Lower leg skin (tissue), 4 donors: Measurements from ENCODE around the gene PPP2R5C. TPM values are rescaled to one million over a fixed set of nuclear protein-coding genes. Genes with fewer than 3 reads are reported as not detected.

ENCODE experiments used
- DNase-seq, 2 donors: peaks; one replicate each; pipeline ENCODE4 v3.0.0-alpha.2; 2019; ENCODE audit warnings: low spot score in 2 of 2
- H3K4me3 ChIP-seq: fragments of 200-600 bp; sonication (generic); 2 replicates; pipeline ENCODE4 v1.5.1; 2017; ENCODE audit warnings: mild to moderate bottlenecking, low read depth; ENCODE audit not compliant: poor library complexity, severe bottlenecking
- POLR2A ChIP-seq, 2 donors: fragments of 450-650 bp; IDR thresholded peaks; one replicate each; pipeline ENCODE4 v1.6.1; 2016 to 2017; ENCODE audit warnings: antibody characterized with exemption in 2 of 2, mild to moderate bottlenecking in 1 of 2, moderate library complexity in 1 of 2
- WGBS, 2 donors: methylation state at CpG; one replicate each; pipeline ENCODE4 v1.1.5; 2018; 5-methylcytosine and 5-hydroxymethylcytosine counted together
- intact Hi-C: fragments of 100-400 bp; cut with DNase I; formaldehyde crosslinking; loops from one replicate; pipeline ENCODE4 v1.15.0; 2023; ENCODE audit warnings: low total_unique reads
- total RNA-seq, 4 donors: library from RNA; depleted of rRNA; stranded (reverse); fragments of >200 nt; gene quantifications; one replicate each; pipeline ENCODE4 v1.1.0, GENCODE V29; 2016
- TF ChIP-seq, protein P1 (sequence below), 3 donors: fragments of 450-650 bp; IDR thresholded peaks; one replicate each; pipeline ENCODE4 v1.5.1; 2016; ENCODE audit warnings: antibody characterized with exemption in 3 of 3, mild to moderate bottlenecking in 3 of 3, moderate library complexity in 2 of 3

PPP2R5C gene
- total RNA-seq, 4 donors from 2014 or later, result 74.6 to 89.9 (median 80.3) TPM

DNA sequence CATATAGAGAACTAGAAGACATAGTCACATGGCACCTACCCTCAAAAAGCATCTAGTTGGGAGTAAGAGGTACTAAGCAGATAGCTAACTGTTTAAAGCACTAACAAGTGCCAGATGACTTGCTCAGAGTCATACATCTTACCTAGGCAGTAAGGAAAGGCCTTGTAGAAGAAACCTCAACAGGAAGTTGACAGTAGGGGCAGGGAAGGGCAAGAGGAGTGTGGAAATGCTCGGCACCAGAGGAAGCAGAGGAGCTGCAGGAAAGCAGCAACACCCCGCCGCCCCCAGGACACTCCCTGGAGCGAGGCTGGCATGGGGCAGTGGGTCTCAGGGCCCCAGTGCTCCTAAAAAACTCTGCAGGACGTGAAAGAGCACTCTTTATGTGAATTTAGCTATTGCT, 92.9 kb downstream of the PPP2R5C start:
- DNase-seq, result no peak
- WGBS, 2 donors, result 66 to 76% methylated on average over 5 of the region's 5 CpGs
- TF ChIP-seq POLR2A (IDR thresholded peaks at IDR 0.05), result no peak
- TF ChIP-seq, protein P1, sequence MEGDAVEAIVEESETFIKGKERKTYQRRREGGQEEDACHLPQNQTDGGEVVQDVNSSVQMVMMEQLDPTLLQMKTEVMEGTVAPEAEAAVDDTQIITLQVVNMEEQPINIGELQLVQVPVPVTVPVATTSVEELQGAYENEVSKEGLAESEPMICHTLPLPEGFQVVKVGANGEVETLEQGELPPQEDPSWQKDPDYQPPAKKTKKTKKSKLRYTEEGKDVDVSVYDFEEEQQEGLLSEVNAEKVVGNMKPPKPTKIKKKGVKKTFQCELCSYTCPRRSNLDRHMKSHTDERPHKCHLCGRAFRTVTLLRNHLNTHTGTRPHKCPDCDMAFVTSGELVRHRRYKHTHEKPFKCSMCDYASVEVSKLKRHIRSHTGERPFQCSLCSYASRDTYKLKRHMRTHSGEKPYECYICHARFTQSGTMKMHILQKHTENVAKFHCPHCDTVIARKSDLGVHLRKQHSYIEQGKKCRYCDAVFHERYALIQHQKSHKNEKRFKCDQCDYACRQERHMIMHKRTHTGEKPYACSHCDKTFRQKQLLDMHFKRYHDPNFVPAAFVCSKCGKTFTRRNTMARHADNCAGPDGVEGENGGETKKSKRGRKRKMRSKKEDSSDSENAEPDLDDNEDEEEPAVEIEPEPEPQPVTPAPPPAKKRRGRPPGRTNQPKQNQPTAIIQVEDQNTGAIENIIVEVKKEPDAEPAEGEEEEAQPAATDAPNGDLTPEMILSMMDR (IDR thresholded peaks at IDR 0.05), result no peak
- no peak overlapping the region for H3K4me3 ChIP-seq
- intact Hi-C loops, result no loop called here

- no peak for TF ChIP-seq POLR2A (IDR thresholded peaks at IDR 0.05)
- TF ChIP-seq, protein P1 (IDR thresholded peaks at IDR 0.05), result no peak
- intact Hi-C loops, result no loop called here
- no peak for DNase-seq
- no peak overlapping the region for H3K4me3 ChIP-seq
- WGBS, 2 donors, result 81 to 87% methylated on average over 5 of the region's 5 CpGs
These were observed 94.4 kb downstream of the PPP2R5C start for GRCh38 chr14:101855958-101856357.

GRCh38 chr14:101856536-101856935, 95.0 kb downstream of the PPP2R5C start:
- no peak for DNase-seq
- H3K4me3 ChIP-seq, result no peak overlapping the region
- WGBS, 2 donors, result 82 to 90% methylated on average over 4 of the region's 4 CpGs
- intact Hi-C loops, result no loop called here
- TF ChIP-seq, protein P1 (IDR thresholded peaks at IDR 0.05), result no peak
- no peak for TF ChIP-seq POLR2A (IDR thresholded peaks at IDR 0.05)

- H3K4me3 ChIP-seq, result no peak overlapping the region
- intact Hi-C loops, result no loop called here
- no peak for DNase-seq
- 86 to 100% methylated on average over 1 of the region's 1 CpG for WGBS, 2 donors
- no peak for TF ChIP-seq POLR2A (IDR thresholded peaks at IDR 0.05)
- TF ChIP-seq, protein P1 (IDR thresholded peaks at IDR 0.05), result no peak
These were observed 95.7 kb downstream of the PPP2R5C start for GRCh38 chr14:101857226-101857625.

DNA sequence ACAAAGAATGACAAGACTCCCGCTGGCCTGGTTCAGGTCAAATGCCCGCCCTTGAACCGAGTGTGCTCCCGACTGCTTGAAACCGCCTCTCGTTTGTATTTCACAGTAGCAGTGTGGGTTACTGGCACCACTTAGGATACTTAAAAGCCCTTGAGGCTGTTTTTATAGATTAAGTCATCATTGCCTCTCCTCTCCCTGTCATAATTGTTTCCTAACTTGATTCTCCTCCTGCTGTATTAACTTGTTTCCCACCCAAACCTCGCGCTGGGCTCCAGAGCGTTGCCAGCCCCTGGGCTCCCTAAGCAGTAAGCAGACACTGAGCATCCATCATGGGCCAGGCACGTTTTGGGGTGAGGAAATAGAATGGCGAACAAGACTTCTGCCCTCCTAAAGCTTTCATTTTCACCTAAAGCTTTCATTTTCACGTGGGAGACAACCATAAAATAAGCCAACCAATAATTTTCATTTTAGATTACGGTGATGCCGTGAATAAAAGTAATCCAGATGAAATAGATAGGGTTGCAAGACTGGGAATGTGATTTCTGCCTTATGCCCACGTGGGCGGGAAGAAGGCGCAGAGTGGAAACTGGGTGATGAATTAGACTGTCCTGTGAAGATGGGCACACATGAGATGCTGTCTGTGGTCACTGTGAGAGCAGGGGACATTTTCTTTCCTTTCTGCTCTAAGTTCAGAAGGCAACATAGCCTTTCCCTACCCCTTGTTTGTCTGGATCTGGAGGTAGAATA, 97.5 kb downstream of the PPP2R5C start:
- WGBS, 2 donors, result 78 to 82% methylated on average over 17 of the region's 17 CpGs
- DNase-seq, result no peak
- intact Hi-C loops, result no loop called here
- H3K4me3 ChIP-seq, result no peak overlapping the region
- no peak for TF ChIP-seq POLR2A (IDR thresholded peaks at IDR 0.05)
- TF ChIP-seq, protein P1 (IDR thresholded peaks at IDR 0.05), result no peak

DNA sequence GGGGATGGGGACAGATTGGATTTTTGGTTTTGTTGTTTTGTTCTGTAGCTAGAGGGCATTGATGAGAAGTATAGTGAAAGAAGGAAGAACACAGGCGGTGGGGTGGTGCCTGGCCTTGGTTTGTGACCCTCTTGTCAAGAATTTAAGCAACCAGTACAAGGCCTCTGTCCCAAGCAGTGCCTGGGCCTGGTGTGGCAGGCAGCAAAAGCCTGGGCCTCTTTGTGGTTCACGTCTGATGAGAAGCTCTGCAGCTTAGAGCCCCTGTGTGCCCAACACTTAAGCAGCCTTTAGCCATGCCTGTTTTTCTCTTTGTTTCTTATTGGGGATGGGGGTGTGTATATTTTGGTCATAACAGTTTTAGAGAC, 98.0 kb downstream of the PPP2R5C start:
- no peak for DNase-seq
- no peak overlapping the region for H3K4me3 ChIP-seq
- no peak for TF ChIP-seq POLR2A (IDR thresholded peaks at IDR 0.05)
- TF ChIP-seq, protein P1 (IDR thresholded peaks at IDR 0.05), result no peak
- WGBS, 2 donors, result 88 to 98% methylated on average over 2 of the region's 2 CpGs
- intact Hi-C loops, result no loop called here
